ENCODE measurements around the gene ERFE.

DNA sequence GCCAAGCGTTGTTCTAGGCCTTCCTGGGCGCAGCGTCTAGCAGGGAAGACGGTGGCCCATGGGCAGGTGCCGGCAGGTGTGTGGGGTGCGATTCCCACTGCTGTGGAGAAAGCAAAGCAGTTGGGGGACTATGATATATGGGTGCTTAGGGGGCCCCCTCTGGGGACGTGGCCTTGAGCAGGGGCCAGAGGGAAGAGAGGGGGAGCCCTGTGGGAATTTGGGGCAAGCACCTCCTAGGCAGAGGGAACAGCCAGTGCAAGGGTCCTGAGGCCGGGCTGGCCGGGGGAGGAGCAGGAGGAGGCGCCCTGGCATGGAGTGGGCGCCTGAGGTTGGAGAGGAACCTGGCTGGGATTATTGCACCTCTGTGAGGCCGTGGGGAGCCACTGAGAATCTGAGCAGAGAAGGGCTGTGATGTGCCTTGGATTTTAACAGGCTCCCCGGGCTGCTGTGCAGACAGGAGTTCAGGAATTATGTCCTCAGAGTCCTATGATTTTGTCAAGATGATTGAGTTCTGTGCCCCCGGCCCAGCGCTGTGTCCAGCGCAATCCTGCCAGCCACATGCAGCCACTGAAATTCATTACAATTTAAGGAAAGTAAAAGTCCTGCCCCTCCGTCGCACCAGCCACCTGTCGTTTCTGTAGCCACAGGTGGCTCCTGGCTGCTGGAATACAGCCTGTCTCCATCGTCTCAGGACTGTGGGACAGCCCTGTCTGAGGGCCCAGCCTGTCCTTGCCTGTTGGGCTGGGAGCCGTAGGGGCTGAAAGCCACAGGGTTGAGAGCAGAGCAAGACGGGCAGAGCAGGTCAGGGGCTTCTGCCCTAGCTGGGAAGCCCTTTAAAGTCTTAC is 29.4 kb upstream of the ERFE start:
- TF ChIP-seq CTCF (IDR thresholded peaks at IDR 0.05): no peak
- no peak for TF ChIP-seq POLR2A (IDR thresholded peaks at IDR 0.05)

Data from body of pancreas (tissue), 4 donors.